IPS-18a (cell line): Measurements from ENCODE around the gene OBSL1.

ENCODE experiments used
- H3K27ac ChIP-seq: one replicate; pipeline ENCODE4 v1.5.1; 2013; ENCODE audit warnings: low read length
- H3K27me3 ChIP-seq: one replicate; pipeline ENCODE4 v1.6.1; 2013; ENCODE audit warnings: mild to moderate bottlenecking, low read length; ENCODE audit not compliant: control insufficient read depth, insufficient read depth
- H3K36me3 ChIP-seq: one replicate; pipeline ENCODE4 v1.6.1; 2013; ENCODE audit warnings: low read depth, low read length; ENCODE audit not compliant: control insufficient read depth
- H3K4me1 ChIP-seq: one replicate; pipeline ENCODE4 v1.6.1; 2013; ENCODE audit warnings: low read depth, low read length; ENCODE audit not compliant: control insufficient read depth
- H3K4me3 ChIP-seq: one replicate; pipeline ENCODE4 v1.5.1; 2013; ENCODE audit warnings: low read length
- H3K9ac ChIP-seq: one replicate; pipeline ENCODE4 v1.6.1; 2013; ENCODE audit warnings: mild to moderate bottlenecking, low read length, moderate library complexity
- H3K9me3 ChIP-seq: one replicate; pipeline ENCODE4 v1.6.1; 2013; ENCODE audit warnings: low read depth, low read length; ENCODE audit not compliant: control insufficient read depth

The OBSL1 gene

DNA sequence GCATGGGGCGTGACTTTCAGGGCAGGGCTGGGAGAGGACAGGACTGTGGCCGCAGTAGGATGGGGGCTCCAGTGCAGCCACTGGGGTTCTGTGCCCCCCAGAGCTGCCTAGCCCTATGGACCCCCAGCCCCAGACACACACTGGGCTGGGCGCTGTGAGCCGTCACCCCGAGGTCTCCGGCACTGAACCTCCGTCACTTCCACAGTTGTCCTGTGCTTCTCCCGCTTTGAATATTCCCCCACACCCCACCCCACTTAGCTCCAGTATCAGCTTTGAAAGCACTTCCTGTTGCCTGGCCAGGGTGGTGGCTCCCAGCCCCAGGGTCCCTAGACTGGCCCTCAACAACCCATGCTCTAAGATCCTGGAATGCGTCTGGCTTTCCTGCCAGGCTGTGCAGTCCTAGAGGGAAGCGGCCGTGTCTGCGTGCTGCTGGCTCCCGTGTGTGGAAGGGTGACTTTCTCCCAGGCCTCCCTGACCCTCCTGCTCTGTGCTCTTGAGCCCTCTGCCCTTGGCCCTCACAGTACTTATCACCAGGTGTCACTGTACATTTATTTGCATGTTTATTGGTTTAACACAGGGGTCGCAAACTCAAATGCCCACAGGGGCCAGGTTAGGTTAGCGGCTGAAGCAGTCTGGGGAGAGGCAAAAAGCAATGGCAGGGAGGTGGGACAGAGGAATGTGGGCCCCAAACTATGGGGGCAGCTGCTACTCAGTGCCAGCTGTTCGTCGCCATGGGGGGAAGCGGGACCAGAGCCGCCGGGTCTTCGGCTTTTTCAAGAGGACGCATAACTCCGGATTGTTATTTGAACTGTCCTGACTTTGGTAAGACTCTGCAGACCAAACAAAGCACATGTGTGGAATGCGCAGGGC, 9.9 kb downstream of the OBSL1 start:
- H3K27ac ChIP-seq = no peak overlapping the region
- no peak overlapping the region for H3K4me3 ChIP-seq
- no peaks in the 10 kb centered on the region for H3K36me3 ChIP-seq
- peaks cover 44% of the 10 kb centered on the region for H3K4me1 ChIP-seq
- H3K27me3 ChIP-seq = no peaks in the 10 kb centered on the region
- no peak overlapping the region for H3K9ac ChIP-seq
- H3K9me3 ChIP-seq = no peaks in the 10 kb centered on the region

- no peak overlapping the region for H3K4me3 ChIP-seq
- no peaks in the 10 kb centered on the region for H3K9me3 ChIP-seq
- no peak overlapping the region for H3K27ac ChIP-seq
- H3K9ac ChIP-seq = no peak overlapping the region
- no peaks in the 10 kb centered on the region for H3K27me3 ChIP-seq
- H3K4me1 ChIP-seq = peaks cover 39% of the 10 kb centered on the region
- no peaks in the 10 kb centered on the region for H3K36me3 ChIP-seq
Observed at GRCh38 chr2:219560893-219561178, 10.5 kb downstream of the OBSL1 start.

GRCh38 chr2:219560037-219560892, 11.1 kb downstream of the OBSL1 start:
- no peaks in the 10 kb centered on the region for H3K9me3 ChIP-seq
- H3K9ac ChIP-seq = no peak overlapping the region
- no peaks in the 10 kb centered on the region for H3K27me3 ChIP-seq
- peaks cover 34% of the 10 kb centered on the region for H3K4me1 ChIP-seq
- no peak overlapping the region for H3K27ac ChIP-seq
- no peak overlapping the region for H3K4me3 ChIP-seq
- H3K36me3 ChIP-seq = no peaks in the 10 kb centered on the region

DNA sequence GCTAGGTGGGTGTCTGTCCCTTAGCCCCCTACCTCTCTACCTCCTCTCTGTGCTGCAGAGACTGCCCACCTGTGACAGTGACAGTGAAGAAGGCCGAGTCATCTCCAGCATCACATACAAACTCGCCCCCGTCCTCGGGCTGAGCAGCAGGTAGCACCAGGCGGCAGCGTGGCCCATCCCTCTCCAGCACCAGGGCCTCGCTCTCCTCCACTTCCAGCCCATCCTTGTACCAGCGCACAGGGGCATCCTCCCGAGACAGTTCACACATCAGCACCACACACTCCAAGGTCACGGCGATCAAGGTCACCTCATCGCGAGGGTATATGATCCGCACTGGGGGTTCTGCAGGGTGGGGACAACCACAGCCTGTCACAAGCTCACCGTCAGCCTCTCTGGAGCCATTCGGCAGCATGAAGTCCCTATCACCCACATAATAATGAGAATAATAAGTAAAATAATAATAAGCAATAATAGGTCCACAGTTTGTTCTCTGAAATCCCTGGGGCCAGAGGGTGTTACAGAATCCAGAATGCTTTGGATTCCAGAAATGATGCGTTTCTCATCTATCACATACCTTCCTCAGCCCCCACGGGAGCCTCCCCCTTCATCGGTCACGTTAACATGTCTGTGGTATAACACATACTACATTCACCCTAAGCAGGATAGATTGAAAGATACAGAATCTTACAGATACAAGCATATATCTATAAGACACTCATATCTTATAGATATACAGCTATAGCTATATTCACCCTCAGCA, 12.0 kb downstream of the OBSL1 start:
- H3K27ac ChIP-seq = no peak overlapping the region
- no peaks in the 10 kb centered on the region for H3K9me3 ChIP-seq
- no peak overlapping the region for H3K9ac ChIP-seq
- no peaks in the 10 kb centered on the region for H3K36me3 ChIP-seq
- H3K4me3 ChIP-seq = no peak overlapping the region
- peaks cover 29% of the 10 kb centered on the region for H3K4me1 ChIP-seq
- peaks cover under 1% of the 10 kb centered on the region for H3K27me3 ChIP-seq

DNA sequence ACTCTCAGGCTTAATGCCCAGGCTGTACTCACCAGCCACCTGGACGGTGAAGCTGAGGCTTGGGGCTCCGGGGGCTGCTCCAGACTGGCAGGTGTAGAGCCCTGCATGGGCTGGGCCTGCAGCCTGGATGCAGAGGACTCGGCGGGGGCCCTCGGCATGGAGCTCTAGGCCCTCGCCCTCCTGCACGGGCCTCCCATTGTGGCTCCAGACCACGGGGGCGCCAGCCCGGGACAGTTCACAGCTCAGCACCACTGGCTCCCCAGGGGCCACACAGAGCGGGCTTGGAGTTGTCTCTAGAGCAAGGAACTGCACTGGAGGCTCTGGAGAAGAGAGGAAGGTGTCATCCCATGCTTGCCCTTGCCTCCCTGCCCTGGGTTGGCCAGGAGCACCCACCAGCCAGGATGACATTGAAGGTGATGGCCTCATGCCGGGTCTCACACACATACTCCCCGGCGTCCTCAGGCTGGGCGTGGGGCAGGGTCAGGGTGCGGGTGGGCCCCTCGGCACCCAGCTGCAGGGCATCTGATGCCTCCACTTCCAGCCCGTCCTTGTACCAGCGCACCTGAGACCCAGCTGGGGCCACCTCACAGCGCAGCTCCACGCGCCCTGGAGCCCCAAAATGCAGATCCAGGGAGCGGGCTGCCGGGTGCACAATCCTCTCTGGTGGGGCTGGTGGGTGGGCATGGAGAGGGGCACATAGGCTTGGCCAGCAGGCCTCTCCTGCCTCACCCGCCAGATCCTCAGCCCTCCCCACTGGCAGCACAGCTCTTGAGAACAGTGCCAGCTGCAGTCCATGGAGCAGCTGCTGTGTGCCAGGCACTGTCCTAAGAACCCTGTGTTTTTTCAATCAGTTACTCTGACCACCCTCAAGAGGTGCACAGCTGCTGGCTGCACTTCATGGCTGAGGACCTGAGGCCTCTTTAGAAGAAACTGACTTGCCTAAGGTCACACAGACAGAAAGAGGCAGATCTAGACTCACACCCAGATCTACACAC, 13.3 kb downstream of the OBSL1 start:
- Histone ChIP-seq H3K27me3 (peaks cover 13% of the 10 kb centered on the region), H3K36me3 (no peaks in the 10 kb centered on the region), H3K9ac (no peak overlapping the region), H3K27ac (no peak overlapping the region), H3K4me1 (peaks cover 24% of the 10 kb centered on the region), H3K9me3 (no peaks in the 10 kb centered on the region), H3K4me3 (no peak overlapping the region)

- no peak overlapping the region for H3K4me3 ChIP-seq
- H3K36me3 ChIP-seq = no peaks in the 10 kb centered on the region
- peaks cover 25% of the 10 kb centered on the region for H3K4me1 ChIP-seq
- H3K27ac ChIP-seq = no peak overlapping the region
- no peak overlapping the region for H3K9ac ChIP-seq
- H3K27me3 ChIP-seq = peaks cover 16% of the 10 kb centered on the region
- no peaks in the 10 kb centered on the region for H3K9me3 ChIP-seq
Observed at GRCh38 chr2:219557320-219557719, 14.0 kb downstream of the OBSL1 start.

DNA sequence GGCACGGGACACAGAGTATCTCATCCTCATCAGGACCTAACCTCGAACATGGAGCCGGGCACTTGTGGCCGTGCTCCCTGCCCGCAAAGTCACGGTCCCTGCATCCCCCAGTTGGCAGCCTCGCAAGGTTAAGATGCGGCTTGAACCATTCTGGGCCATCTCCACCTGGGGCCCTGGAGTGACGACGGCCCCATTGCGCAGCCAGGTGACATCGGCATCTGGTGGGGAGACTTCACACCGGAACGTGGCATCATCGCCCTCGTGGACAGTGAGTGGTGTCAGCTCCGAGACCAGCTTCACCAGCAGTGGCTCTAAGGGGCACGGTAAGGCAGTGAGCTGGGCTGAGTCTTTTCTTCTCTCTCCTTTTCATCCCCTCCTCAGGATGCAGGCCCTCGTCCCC, 14.9 kb downstream of the OBSL1 start:
- H3K4me3 ChIP-seq = no peak overlapping the region
- no peak overlapping the region for H3K9ac ChIP-seq
- no peaks in the 10 kb centered on the region for H3K36me3 ChIP-seq
- H3K27ac ChIP-seq = no peak overlapping the region
- no peaks in the 10 kb centered on the region for H3K9me3 ChIP-seq
- peaks cover 17% of the 10 kb centered on the region for H3K4me1 ChIP-seq
- H3K27me3 ChIP-seq = peaks cover 16% of the 10 kb centered on the region

GRCh38 chr2:219555956-219556355, 15.4 kb downstream of the OBSL1 start:
- Histone ChIP-seq H3K4me3 (no peak overlapping the region), H3K9ac (no peak overlapping the region), H3K27ac (no peak overlapping the region), H3K9me3 (no peaks in the 10 kb centered on the region), H3K36me3 (no peaks in the 10 kb centered on the region), H3K27me3 (peaks cover 20% of the 10 kb centered on the region), H3K4me1 (peaks cover 16% of the 10 kb centered on the region)

- no peaks in the 10 kb centered on the region for H3K9me3 ChIP-seq
- H3K36me3 ChIP-seq = no peaks in the 10 kb centered on the region
- H3K4me1 ChIP-seq = peaks cover 9% of the 10 kb centered on the region
- H3K4me3 ChIP-seq = no peak overlapping the region
- no peak overlapping the region for H3K27ac ChIP-seq
- H3K27me3 ChIP-seq = peaks cover 27% of the 10 kb centered on the region
- no peak overlapping the region for H3K9ac ChIP-seq
Observed at GRCh38 chr2:219554350-219554749, 17.0 kb downstream of the OBSL1 start.

GRCh38 chr2:219553463-219553963, 17.8 kb downstream of the OBSL1 start:
- no peaks in the 10 kb centered on the region for H3K36me3 ChIP-seq
- H3K27me3 ChIP-seq = peaks cover 27% of the 10 kb centered on the region
- no peaks in the 10 kb centered on the region for H3K9me3 ChIP-seq
- H3K27ac ChIP-seq = no peak overlapping the region
- no peak overlapping the region for H3K9ac ChIP-seq
- peak overlapping the region; percentile 82 for H3K4me3 ChIP-seq
- peaks cover 9% of the 10 kb centered on the region for H3K4me1 ChIP-seq
